Heart left ventricle (tissue), 16 donors: ENCODE results near the gene RUNDC3A. TPM values are rescaled to one million over a fixed set of nuclear protein-coding genes. Genes with fewer than 3 reads are reported as not detected.

ENCODE experiments used
- ATAC-seq, 4 donors: fragments of 200-7000 bp; cut with Tn5 transposase; one replicate each; pipeline ENCODE4 v1.9.1; 2020 to 2022; ENCODE audit warnings: moderate library complexity in 4 of 4, mild to moderate bottlenecking in 3 of 4, moderate number of reproducible peaks in 1 of 4
- DNase-seq, 5 donors: peaks; one replicate each; pipeline ENCODE4 v3.0.0-alpha.2; 2020
- H3K27ac ChIP-seq, 12 donors: fragments of 200-600 bp; sonication (generic) in 4 of 12; one replicate each; pipeline versions ENCODE4 v1.5.0 to v1.8.0; 2016 to 2022; ENCODE audit warnings: mild to moderate bottlenecking in 2 of 12
- H3K27me3 ChIP-seq, 9 donors: fragments of 200-600 bp; sonication (generic) in 2 of 9; one replicate each; pipeline versions ENCODE4 v1.5.1 to v1.8.0; 2016 to 2022; ENCODE audit warnings: mild to moderate bottlenecking in 3 of 9
- H3K36me3 ChIP-seq, 9 donors: fragments of 200-600 bp; sonication (generic) in 2 of 9; one replicate each; pipeline versions ENCODE4 v1.5.0 to v1.8.0; 2018 to 2022; ENCODE audit warnings: mild to moderate bottlenecking in 2 of 9
- H3K4me1 ChIP-seq, 12 donors: fragments of 200-600 bp; sonication (generic) in 4 of 12; one replicate each; pipeline versions ENCODE4 v1.5.0 to v1.8.0; 2016 to 2022; ENCODE audit warnings: mild to moderate bottlenecking in 3 of 12
- H3K4me3 ChIP-seq, 12 donors: fragments of 200-600 bp; sonication (generic) in 4 of 12; one replicate each; pipeline versions ENCODE4 v1.5.0 to v1.8.0; 2017 to 2022; ENCODE audit warnings: mild to moderate bottlenecking in 9 of 12, moderate library complexity in 4 of 12
- H3K9me3 ChIP-seq, 12 donors: fragments of 200-600 bp; sonication (generic) in 4 of 12; one replicate each; pipeline versions ENCODE4 v1.5.0 to v1.8.0; 2016 to 2022; ENCODE audit warnings: mild to moderate bottlenecking in 1 of 12
- POLR2A ChIP-seq, 2 donors: fragments of 450-650 bp; IDR thresholded peaks; one replicate each; pipeline ENCODE4 v1.6.1; 2017; ENCODE audit warnings: antibody characterized with exemption in 2 of 2, mild to moderate bottlenecking in 2 of 2, moderate library complexity in 2 of 2
- WGBS, 4 donors: extraction: QIAGEN DNeasy Blood & Tissue Kit in 2 of 4; methylation state at CpG; one replicate each; pipeline versions ENCODE4 v1.1.5 to v1.1.7; 2013 to 2018; 5-methylcytosine and 5-hydroxymethylcytosine counted together
- intact Hi-C, 10 donors: fragments of 100-400 bp; cut with DNase I; formaldehyde crosslinking; loops; one replicate each; pipeline versions ENCODE4 v1.11.1 to v1.14.2; 2022
- polyA plus RNA-seq, 2 donors: library from polyadenylated mRNA; stranded (reverse); fragments of 200-250 nt; gene quantifications; one replicate each; pipeline ENCODE4 v1.2.3, GENCODE V29; 2013
- total RNA-seq, 9 donors: library from RNA; depleted of rRNA in 2 of 9; stranded (reverse); fragments of >200 nt in 2 of 9; fragmentation: NEBNext Ultra II Directional in 3 of 9; extraction: Animal tissue kit (Norgen Biotek cat#: 25700) in 3 of 9; gene quantifications; one replicate each; pipeline versions ENCODE4 v1.1.0 to v1.2.4, GENCODE V29; 2016 to 2023
- TF ChIP-seq, protein P1 (sequence below), 12 donors: fragments of 200-600 bp; sonication (generic) in 4 of 12; IDR thresholded peaks; one replicate each; pipeline versions ENCODE4 v1.5.0 to v1.8.0; 2018 to 2022; ENCODE audit warnings: antibody characterized with exemption in 12 of 12, mild to moderate bottlenecking in 5 of 12
- donor health status: ischemic (EF 13 %, LVEDD 7.1; RV severe dilation, severe dysfunction).
- donor health status: healthy with polysubstance abuse.
- donor health status: DM: no; HTN: yes; CAD: no.
- donor health status: DM: no; HTN: no; CAD: no.
- donor health status: ischemic (EF 25% LVEDD 6.9; RV normal size, moderate dysfunction).
- donor health status: ischemic (EF 25% LVEDD 5.7; RV mildly dilated, moderate dysfunction).
- donor health status: healthy.
- donor health status: DM: yes; HTN: yes; CAD: no.
- donor health status: ischemic (EF 35%, LVEDD 5.7; RV mildly dilated, moderate dysfunction).
- donor health status: nonischemic (EF 11% LVEDD 7.7; RV severe dilation, severe dysfunction).
- donor health status: DM: yes; HTN: yes; CAD: no.
- donor health status: PGD.
- donor health status: ischemic (EF 29% LVEDD 5.4; RV normal size, mild dysfunction).
- donor health status: nonischemic (EF 23%, LVEDD 6.1; RV moderate dilation, normal function).

The RUNDC3A gene
- total and polyA plus RNA-seq, 11 donors: 0.19 to 1.3 (median 0.51) TPM; not detected in 1

GRCh38 chr17:44349553-44350070 is 41.2 kb downstream of the RUNDC3A start:
- Histone ChIP-seq H3K4me1 (peaks cover 0 to 40% (median 6%) of the 10 kb centered on the region in 12 donors), H3K4me3 (no peak overlapping the region), H3K27me3 (no peaks in the 10 kb centered on the region), H3K9me3 (no peaks in the 10 kb centered on the region), H3K27ac (no peak overlapping the region), H3K36me3 (peaks cover 0 to 48% (median 31%) of the 10 kb centered on the region in 9 donors)
- TF ChIP-seq POLR2A (IDR thresholded peaks at IDR 0.05): no peak
- TF ChIP-seq, protein P1, sequence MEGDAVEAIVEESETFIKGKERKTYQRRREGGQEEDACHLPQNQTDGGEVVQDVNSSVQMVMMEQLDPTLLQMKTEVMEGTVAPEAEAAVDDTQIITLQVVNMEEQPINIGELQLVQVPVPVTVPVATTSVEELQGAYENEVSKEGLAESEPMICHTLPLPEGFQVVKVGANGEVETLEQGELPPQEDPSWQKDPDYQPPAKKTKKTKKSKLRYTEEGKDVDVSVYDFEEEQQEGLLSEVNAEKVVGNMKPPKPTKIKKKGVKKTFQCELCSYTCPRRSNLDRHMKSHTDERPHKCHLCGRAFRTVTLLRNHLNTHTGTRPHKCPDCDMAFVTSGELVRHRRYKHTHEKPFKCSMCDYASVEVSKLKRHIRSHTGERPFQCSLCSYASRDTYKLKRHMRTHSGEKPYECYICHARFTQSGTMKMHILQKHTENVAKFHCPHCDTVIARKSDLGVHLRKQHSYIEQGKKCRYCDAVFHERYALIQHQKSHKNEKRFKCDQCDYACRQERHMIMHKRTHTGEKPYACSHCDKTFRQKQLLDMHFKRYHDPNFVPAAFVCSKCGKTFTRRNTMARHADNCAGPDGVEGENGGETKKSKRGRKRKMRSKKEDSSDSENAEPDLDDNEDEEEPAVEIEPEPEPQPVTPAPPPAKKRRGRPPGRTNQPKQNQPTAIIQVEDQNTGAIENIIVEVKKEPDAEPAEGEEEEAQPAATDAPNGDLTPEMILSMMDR (IDR thresholded peaks at IDR 0.05): no peak
- ATAC-seq (no peak), DNase-seq (no peak)
- 88 to 93% (median 91%) methylated on average over 9 to 12 of the region's 12 CpGs for whole genome bisulfite sequencing, 4 donors
- intact Hi-C loops: loop anchor here in 2 of 10 donors (5.0 kb wide), 1 partner anchor 137 kb away; no protein-coding TSS in a partner anchor

- no peaks in the 10 kb centered on the region for H3K9me3 ChIP-seq
- no peaks in the 10 kb centered on the region for H3K27me3 ChIP-seq
- WGBS, 4 donors: 64 to 88% (median 66%) methylated on average over 4 to 6 of the region's 6 CpGs
- H3K27ac ChIP-seq: no peak overlapping the region
- peak; percentile 61 to 84 (median 63) for DNase-seq
- H3K4me1 ChIP-seq: peaks cover 0 to 37% (median 4%) of the 10 kb centered on the region in 12 donors
- peak in 3 of 4 donors; percentile 56 to 68 (median 65) for ATAC-seq
- peaks cover 0 to 48% (median 31%) of the 10 kb centered on the region in 9 donors for H3K36me3 ChIP-seq
- TF ChIP-seq, protein P1 (IDR thresholded peaks at IDR 0.05): peak; percentile 51 to 87 (median 69)
- no peak for TF ChIP-seq POLR2A (IDR thresholded peaks at IDR 0.05)
- intact Hi-C loops: no loop called here
- H3K4me3 ChIP-seq: no peak overlapping the region
Observed at GRCh38 chr17:44350733-44351226, 42.4 kb downstream of the RUNDC3A start.

DNA sequence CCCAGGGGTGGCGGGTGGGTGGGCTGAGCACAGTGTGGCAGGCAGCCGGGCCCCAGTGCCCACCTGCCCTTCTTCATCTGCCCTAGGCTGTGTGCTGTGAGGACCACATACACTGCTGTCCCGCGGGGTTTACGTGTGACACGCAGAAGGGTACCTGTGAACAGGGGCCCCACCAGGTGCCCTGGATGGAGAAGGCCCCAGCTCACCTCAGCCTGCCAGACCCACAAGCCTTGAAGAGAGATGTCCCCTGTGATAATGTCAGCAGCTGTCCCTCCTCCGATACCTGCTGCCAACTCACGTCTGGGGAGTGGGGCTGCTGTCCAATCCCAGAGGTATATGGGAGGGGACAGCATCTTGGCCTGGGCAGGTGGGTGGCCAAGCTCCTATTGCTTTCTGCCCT is 43.1 kb downstream of the RUNDC3A start:
- DNase-seq: no peak
- TF ChIP-seq, protein P1 (IDR thresholded peaks at IDR 0.05): no peak
- no peak for TF ChIP-seq POLR2A (IDR thresholded peaks at IDR 0.05)
- Histone ChIP-seq H3K4me1 (peaks cover 0 to 30% (median 0%) of the 10 kb centered on the region in 12 donors), H3K27ac (no peak overlapping the region), H3K36me3 (peaks cover 0 to 48% (median 31%) of the 10 kb centered on the region in 9 donors), H3K27me3 (no peaks in the 10 kb centered on the region), H3K9me3 (no peaks in the 10 kb centered on the region), H3K4me3 (no peak overlapping the region)
- 85 to 95% (median 90%) methylated on average over 6 to 8 of the region's 8 CpGs for WGBS, 4 donors
- intact Hi-C loops: no loop called here
- ATAC-seq: no peak

GRCh38 chr17:44351961-44352827 is 43.8 kb downstream of the RUNDC3A start:
- Histone ChIP-seq H3K27me3 (no peaks in the 10 kb centered on the region), H3K9me3 (no peaks in the 10 kb centered on the region), H3K27ac (no peak overlapping the region), H3K36me3 (peaks cover 0 to 48% (median 31%) of the 10 kb centered on the region in 9 donors), H3K4me3 (no peak overlapping the region), H3K4me1 (peaks cover 0 to 23% (median 0%) of the 10 kb centered on the region in 12 donors)
- intact Hi-C loops: no loop called here
- 81 to 93% (median 86%) methylated on average over 16 to 36 of the region's 36 CpGs for WGBS, 4 donors
- DNase-seq (no peak), ATAC-seq (no peak)
- TF ChIP-seq, protein P1 (IDR thresholded peaks at IDR 0.05): no peak
- no peak for TF ChIP-seq POLR2A (IDR thresholded peaks at IDR 0.05)
